GM19438 (cell line): ENCODE results near the gene NCKAP5.

Source experiments
- ATAC-seq: cut with Tn5 transposase; IDR thresholded peaks from one replicate; pipeline ENCODE4 v1.9.1; 2021; ENCODE audit warnings: low read depth; ENCODE audit not compliant: unreplicated experiment

NCKAP5 gene

DNA sequence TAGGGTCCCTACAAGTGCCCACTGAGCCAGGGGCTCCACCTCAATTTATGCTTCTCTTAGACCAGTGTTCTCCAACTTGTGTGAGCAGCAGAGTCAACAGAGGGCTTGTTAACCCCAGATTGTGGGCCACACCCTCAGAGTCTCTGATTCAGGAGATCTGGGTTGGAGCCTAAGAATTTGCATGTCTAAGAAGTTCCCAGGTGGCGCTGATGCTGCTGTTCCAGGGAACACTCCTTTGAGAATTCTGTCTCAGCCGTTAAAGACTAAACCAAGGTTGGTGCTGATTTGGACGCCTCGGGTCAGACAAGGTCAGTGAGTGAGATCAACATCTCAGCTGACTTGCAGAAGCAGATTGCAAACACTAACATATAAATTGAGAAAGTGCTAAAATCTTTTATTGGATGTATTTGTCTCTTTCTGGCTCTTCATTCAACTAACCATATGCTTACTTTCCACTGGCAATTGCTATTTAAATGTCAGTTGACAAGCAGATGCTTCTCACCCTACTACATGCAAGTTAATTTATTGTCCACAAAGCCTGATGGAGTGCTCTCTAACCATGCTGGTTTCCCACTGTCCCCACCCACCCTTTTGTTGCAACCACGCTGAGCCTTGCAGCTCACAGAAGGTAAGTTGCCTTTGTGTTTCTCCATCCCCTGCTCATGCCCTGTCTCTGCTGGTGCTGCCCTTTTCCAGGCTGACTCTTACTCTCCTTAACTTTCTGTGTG, 929.8 kb downstream of the NCKAP5 start:
- ATAC-seq, result no peak

DNA sequence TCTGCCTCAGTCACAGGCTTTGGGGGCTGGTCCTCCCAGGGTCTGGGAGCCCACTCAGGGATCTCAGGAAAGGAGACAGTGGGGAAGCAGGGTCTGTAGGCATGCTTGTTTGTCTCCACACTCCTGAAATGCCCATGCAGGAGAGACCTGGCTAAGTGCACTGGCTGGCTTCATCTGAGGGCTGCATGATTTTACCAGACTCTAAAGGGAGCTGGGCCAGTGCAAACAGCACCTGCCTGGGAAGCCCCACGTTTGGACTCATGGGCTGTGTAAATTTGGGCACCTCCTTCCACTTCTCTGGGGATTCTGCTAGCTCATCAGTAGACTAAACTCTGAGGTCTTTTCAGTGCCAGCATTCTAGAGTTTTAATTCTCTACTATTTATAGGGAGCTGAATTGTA, 931.9 kb downstream of the NCKAP5 start:
- no peak for ATAC-seq

DNA sequence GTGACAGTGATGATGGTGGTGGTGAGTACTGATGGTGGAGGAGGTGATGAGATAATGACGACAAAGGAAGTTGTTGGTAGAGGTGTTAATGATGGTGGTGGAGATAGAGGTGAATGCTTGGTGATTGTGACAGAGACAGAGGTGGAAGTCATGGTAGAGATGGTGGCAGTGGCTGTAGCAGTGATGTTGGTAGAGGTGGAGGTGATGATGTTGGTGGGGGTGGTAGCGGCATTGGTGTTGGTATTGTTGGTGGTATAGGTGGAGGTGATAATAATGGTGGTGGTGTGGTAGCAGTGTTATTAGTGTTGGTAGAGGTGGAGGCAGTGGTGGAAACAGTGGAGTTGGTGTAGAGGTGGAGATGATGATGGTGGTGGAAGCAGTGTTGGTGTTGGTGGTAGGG, 934.6 kb downstream of the NCKAP5 start:
- no peak for ATAC-seq

DNA sequence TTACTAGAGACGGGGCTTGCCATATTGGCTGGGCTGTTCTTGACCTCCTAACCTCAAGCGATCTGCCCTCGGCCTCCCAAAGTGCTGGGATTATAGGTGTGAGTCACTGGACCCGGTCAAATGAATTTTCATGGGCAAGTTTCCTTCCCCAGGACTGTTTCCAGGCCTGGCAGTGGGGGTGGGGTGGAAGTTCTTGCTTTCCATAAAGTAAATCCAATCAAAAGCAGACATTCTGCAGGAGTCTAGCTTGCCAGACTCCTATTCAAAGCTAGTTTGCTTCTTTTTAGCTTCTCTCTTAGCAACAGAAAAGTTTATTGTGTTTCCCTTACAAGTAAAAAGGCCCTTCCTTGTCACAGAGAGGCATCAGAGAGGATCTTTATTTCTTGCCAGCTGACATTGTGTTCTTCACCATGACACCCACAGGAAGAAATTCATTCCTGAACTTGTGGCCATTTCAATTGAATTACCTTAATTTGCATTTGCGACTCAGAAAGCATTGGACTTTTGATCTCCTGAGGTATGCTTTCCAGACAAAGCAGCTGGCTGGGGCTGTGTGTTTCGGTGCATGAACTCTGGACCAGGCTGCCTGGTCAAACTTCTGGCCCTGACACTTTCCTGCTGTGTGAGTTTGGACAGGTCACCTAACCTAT, 936.1 kb downstream of the NCKAP5 start:
- ATAC-seq, result no peak

DNA sequence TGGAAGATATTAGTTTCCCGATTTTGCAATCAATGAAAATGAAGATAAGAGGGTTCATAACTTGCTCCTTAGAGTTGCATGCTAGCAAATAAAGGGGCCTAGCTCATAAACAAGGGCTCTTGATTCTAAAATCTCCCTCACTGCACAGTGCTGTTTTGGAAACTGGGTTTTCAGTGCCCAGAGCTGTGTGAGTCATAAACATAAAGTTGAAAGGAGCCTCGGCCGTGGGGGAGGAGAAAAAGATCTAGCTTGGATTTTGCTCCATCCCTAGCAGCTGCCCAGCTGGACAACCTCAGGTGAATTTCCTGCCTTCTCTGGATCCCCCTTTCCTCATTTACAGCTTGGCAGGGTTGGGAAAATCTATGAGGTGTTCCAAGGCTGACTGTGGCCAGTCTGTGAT, 940.7 kb downstream of the NCKAP5 start:
- ATAC-seq, result no peak

DNA sequence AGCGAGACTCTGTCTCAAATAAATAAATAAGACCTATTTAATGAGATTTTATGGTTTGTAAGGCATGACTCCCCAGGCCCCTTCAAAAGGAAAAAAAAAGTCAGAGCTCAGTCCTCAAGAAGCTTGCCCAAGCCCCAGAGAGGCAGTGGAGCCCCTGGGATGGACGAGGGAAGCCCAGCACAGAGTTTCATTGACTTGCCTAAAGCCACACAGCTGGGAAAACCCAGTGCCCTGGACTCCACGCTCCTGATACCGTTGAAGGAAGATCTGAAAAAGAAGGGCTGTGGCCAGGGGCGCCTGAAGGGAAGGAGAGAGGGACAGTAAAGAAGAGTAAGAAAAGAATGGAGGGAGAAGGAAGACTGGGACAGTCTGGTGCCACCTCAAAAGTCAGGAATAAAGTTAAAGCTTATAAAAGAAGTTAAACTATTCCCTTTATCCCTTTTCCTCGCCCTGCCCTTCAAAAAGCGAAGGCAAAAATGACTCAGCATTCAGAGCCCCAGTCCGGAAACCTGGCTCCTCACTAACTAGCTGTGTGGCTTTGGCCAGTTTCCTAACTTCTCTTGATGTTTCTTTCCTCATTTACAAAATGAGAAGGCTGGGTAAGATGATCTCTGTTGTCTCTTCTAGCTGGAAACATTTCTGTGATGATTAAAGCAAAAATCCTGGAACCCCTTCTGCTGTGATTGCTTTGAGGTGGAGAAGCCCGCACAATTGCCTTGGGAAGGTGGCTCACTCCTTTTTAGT, 945.0 kb downstream of the NCKAP5 start:
- ATAC-seq, result no peak
